CD4-positive, alpha-beta T cell (primary cell): ENCODE results near the gene PTPRZ1. TPM values are rescaled to one million over a fixed set of nuclear protein-coding genes. Genes with fewer than 3 reads are reported as not detected.

Experiments used
- ATAC-seq: fragments of 200-7000 bp; cut with Tn5 transposase; one replicate; pipeline ENCODE4 v1.10.0; 2022; ENCODE audit warnings: mild to moderate bottlenecking; ENCODE audit not compliant: poor library complexity
- CTCF ChIA-PET: fragments of 350-600 bp; sonication (Branson Sonifier 250); formaldehyde crosslinking; loops from one replicate; lab custom pipeline; 2021; ENCODE audit warnings: antibody characterized with exemption, inconsistent platforms; lab: Charles Lee
- POLR2A ChIA-PET: fragments of 350-600 bp; sonication (Branson Sonifier 250); formaldehyde crosslinking; loops from one replicate; lab custom pipeline; 2021; ENCODE audit warnings: antibody characterized with exemption, inconsistent platforms; lab: Charles Lee
- DNase-seq, 14 experiments: peaks; one replicate each; pipeline ENCODE4 v3.0.0-alpha.2; 2013 to 2020; ENCODE audit warnings: mixed read lengths in 2 of 14
- H3K27ac ChIP-seq, 2 donors: one replicate each; pipeline versions ENCODE4 v1.5.1 to v1.7.0; 2013; ENCODE audit warnings: low read length in 2 of 2, low read depth in 1 of 2, mild to moderate bottlenecking in 1 of 2
- H3K27me3 ChIP-seq, 2 experiments: 1 replicate in 1 of 2; 2 replicates in 1 of 2; pipeline versions ENCODE4 v1.6.1 to v1.7.0; 2013; ENCODE audit warnings: low read length in 2 of 2, control low read depth in 1 of 2, mild to moderate bottlenecking in 1 of 2, moderate library complexity in 1 of 2; ENCODE audit not compliant: insufficient read depth in 2 of 2, control insufficient read depth in 1 of 2
- H3K36me3 ChIP-seq: one replicate; pipeline ENCODE4 v1.6.1; 2013; ENCODE audit warnings: low read length, control low read depth; ENCODE audit not compliant: insufficient read depth
- H3K4me1 ChIP-seq: one replicate; pipeline ENCODE4 v1.6.1; 2013; ENCODE audit warnings: low read length, control low read depth; ENCODE audit not compliant: insufficient read depth
- H3K4me3 ChIP-seq: one replicate; pipeline ENCODE4 v1.5.1; 2013; ENCODE audit warnings: mild to moderate bottlenecking, low read length, moderate library complexity
- H3K9me3 ChIP-seq, 2 experiments: 1 replicate in 1 of 2; 2 replicates in 1 of 2; pipeline versions ENCODE4 v1.6.1 to v1.7.0; 2013; ENCODE audit warnings: low read length in 2 of 2, mild to moderate bottlenecking in 2 of 2, control low read depth in 1 of 2, moderate library complexity in 1 of 2; ENCODE audit not compliant: control insufficient read depth in 1 of 2, insufficient read depth in 1 of 2
- H3K27ac Mint-ChIP-seq: one replicate; pipeline ENCODE4 v1.8.0; 2020; ENCODE audit warnings: mixed read lengths
- H3K27me3 Mint-ChIP-seq: one replicate; pipeline ENCODE4 v1.8.0; 2021; ENCODE audit warnings: mixed read lengths
- H3K36me3 Mint-ChIP-seq: one replicate; pipeline ENCODE4 v1.8.0; 2021; ENCODE audit warnings: low read depth, mixed read lengths
- H3K4me1 Mint-ChIP-seq: one replicate; pipeline ENCODE4 v1.8.0; 2021; ENCODE audit warnings: low read depth, mixed read lengths
- H3K4me3 Mint-ChIP-seq: one replicate; pipeline ENCODE4 v1.8.0; 2020; ENCODE audit warnings: mild to moderate bottlenecking, mixed read lengths
- H3K9me3 Mint-ChIP-seq: one replicate; pipeline ENCODE4 v1.8.0; 2020; ENCODE audit warnings: mixed read lengths
- intact Hi-C, 2 experiments: fragments of 100-400 bp; cut with DNase I in 1 of 2; cut with micrococcal nuclease in 1 of 2; formaldehyde crosslinking; loops; one replicate each; pipeline versions ENCODE4 v1.15.1 to v1.9.0; 2023 to 2025; cut with DNase I, micrococcal nuclease
- total RNA-seq, 174 experiments: library from RNA in 2 of 174; stranded (reverse) in 2 of 174; gene quantifications; one replicate each; pipeline ENCODE4 v1.2.3 and lab custom pipeline; 2021 to 2026
- TF ChIP-seq, protein P1 (sequence below): fragments of 200-600 bp; IDR thresholded peaks from one replicate; pipeline ENCODE4 v1.8.0; 2022; ENCODE audit warnings: antibody characterized with exemption, mild to moderate bottlenecking

Gene PTPRZ1
- total RNA-seq, 2 experiments from 2014 or later: not detected

DNA sequence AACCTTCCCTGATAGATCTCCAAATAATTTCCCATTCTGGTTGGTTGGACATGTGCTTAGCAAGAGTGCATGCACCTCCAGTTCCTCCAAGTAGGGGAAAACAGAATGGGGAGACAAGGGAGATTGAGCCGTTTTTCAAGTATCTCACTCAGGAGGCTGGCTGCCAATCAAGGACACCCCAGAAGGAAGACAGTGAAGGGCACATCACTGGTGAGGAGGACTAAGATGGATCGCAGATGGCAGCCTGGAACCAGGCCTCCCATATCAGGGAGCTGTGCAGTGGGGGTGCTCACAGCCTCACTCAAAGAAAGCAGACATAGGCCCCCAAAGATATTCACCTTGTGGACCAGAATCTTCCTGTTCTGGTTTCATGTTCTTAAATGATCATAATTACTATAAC, 31.2 kb downstream of the PTPRZ1 start:
- Mint-ChIP-seq H3K9me3 (peaks cover 2% of the 10 kb centered on the region), H3K27ac (no peak overlapping the region), H3K4me1 (no peaks in the 10 kb centered on the region), H3K36me3 (no peaks in the 10 kb centered on the region), H3K4me3 (no peak overlapping the region), H3K27me3 (no peaks in the 10 kb centered on the region)
- intact Hi-C loops: no loop called here
- ATAC-seq (no peak), DNase-seq (no peak)
- Histone ChIP-seq H3K36me3 (no peaks in the 10 kb centered on the region), H3K27ac (no peak overlapping the region), H3K9me3 (no peaks in the 10 kb centered on the region), H3K4me1 (no peaks in the 10 kb centered on the region), H3K4me3 (no peak overlapping the region), H3K27me3 (no peaks in the 10 kb centered on the region)
- ChIA-PET POLR2A (no interaction called here), CTCF (no interaction called here)
- TF ChIP-seq, protein P1, sequence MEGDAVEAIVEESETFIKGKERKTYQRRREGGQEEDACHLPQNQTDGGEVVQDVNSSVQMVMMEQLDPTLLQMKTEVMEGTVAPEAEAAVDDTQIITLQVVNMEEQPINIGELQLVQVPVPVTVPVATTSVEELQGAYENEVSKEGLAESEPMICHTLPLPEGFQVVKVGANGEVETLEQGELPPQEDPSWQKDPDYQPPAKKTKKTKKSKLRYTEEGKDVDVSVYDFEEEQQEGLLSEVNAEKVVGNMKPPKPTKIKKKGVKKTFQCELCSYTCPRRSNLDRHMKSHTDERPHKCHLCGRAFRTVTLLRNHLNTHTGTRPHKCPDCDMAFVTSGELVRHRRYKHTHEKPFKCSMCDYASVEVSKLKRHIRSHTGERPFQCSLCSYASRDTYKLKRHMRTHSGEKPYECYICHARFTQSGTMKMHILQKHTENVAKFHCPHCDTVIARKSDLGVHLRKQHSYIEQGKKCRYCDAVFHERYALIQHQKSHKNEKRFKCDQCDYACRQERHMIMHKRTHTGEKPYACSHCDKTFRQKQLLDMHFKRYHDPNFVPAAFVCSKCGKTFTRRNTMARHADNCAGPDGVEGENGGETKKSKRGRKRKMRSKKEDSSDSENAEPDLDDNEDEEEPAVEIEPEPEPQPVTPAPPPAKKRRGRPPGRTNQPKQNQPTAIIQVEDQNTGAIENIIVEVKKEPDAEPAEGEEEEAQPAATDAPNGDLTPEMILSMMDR: no peak

DNA sequence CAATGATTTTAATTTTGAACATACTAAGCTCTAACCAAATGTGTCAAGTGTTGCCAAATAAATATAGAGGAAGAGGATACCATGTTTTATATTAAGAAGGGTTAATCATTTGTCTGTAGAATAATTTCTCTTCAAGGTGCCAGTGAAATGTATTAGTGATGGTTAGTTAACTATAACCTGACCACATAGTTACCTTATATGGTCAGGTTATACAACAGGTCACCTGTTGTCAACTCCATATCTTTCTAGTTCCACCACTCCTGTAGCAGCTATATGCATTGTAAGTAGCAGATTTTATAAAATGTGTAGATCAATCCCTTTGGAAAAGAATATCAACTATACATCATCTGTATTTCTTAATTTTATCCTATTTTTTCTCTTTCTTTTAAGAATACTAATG, 35.1 kb downstream of the PTPRZ1 start:
- no peaks in the 10 kb centered on the region for H3K27me3 Mint-ChIP-seq
- no peaks in the 10 kb centered on the region for H3K36me3 Mint-ChIP-seq
- Histone ChIP-seq H3K9me3 (no peaks in the 10 kb centered on the region), H3K36me3 (no peaks in the 10 kb centered on the region), H3K4me1 (no peaks in the 10 kb centered on the region), H3K4me3 (no peak overlapping the region), H3K27me3 (no peaks in the 10 kb centered on the region), H3K27ac (no peak overlapping the region)
- H3K4me3 Mint-ChIP-seq: no peak overlapping the region
- no peak overlapping the region for H3K27ac Mint-ChIP-seq
- peaks cover 6% of the 10 kb centered on the region for H3K9me3 Mint-ChIP-seq
- no peaks in the 10 kb centered on the region for H3K4me1 Mint-ChIP-seq
- DNase-seq (no peak), ATAC-seq (no peak)
- CTCF ChIA-PET: no interaction called here
- POLR2A ChIA-PET: no interaction called here
- intact Hi-C loops: no loop called here
- TF ChIP-seq, protein P1: no peak

DNA sequence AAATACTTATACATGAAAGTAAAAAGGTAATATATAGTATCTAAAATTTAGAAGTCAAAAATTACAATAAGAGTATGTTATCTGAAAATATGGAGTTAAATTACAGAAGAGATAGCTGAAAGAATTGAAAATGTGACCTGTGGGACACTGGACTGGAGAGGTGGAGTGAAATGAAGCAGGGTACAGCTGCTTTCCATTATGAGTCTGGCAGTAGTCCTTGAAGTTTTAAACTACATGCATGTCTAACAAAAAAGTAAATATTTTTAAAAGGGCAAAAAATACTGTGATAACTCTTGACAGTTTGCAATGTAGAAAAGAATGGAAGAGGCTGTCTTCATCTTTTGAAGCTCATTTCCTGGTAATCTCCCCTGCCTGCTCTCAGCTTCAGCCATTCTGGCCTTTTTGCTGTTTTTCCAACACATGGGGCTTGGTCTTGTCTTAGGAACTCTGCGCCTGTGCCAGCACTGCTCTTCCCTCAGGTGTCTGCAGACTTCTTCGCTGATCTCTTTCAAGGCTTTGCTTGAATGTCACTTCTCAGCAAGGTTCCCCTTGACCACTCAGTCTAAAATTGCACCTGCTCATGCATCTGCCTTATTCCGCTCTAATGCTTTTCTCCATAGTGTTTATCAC, 36.9 kb downstream of the PTPRZ1 start:
- POLR2A ChIA-PET: no interaction called here
- no peaks in the 10 kb centered on the region for H3K36me3 ChIP-seq
- no peak overlapping the region for H3K27ac ChIP-seq
- no peaks in the 10 kb centered on the region for H3K9me3 ChIP-seq
- ATAC-seq (no peak), DNase-seq (no peak)
- no peaks in the 10 kb centered on the region for H3K27me3 ChIP-seq
- Mint-ChIP-seq H3K9me3 (peaks cover 6% of the 10 kb centered on the region), H3K27me3 (no peaks in the 10 kb centered on the region), H3K4me1 (no peaks in the 10 kb centered on the region), H3K4me3 (no peak overlapping the region), H3K27ac (no peak overlapping the region), H3K36me3 (no peaks in the 10 kb centered on the region)
- TF ChIP-seq, protein P1: no peak
- H3K4me1 ChIP-seq: no peaks in the 10 kb centered on the region
- no peak overlapping the region for H3K4me3 ChIP-seq
- intact Hi-C loops: no loop called here
- CTCF ChIA-PET: no interaction called here
